ENCODE results near the gene MACF1. TPM values are rescaled to one million over a fixed set of nuclear protein-coding genes. Genes with fewer than 3 reads are reported as not detected.
"Not testable (repeated sequence)": the region's sequence is repeated elsewhere in the genome, so short reads cannot be mapped to it uniquely, and the experiment has no call there.

The MACF1 gene
- total RNA-seq, 2 donors from 2014 or later = 355 to 400 TPM

- Mint-ChIP-seq H3K36me3 (peaks cover 19 to 34% of the 10 kb centered on the region in 2 donors), H3K27ac (peak overlapping the region in 1 of 2 donors; percentile 60), H3K9me3 (no peaks in the 10 kb centered on the region)
- ATAC-seq (no peak), DNase-seq (ENCODE audit: low spot score in 2 of 2) (no peak)
These were observed 241.1 kb downstream of the MACF1 start for GRCh38 chr1:39445573-39445972.

- H3K9me3 Mint-ChIP-seq = no peaks in the 10 kb centered on the region
- H3K36me3 Mint-ChIP-seq = peaks cover 17 to 39% of the 10 kb centered on the region in 2 donors
- ATAC-seq (no peak), DNase-seq (ENCODE audit: low spot score in 2 of 2) (no peak)
- peak overlapping the region in 1 of 2 donors; percentile 57 for H3K27ac Mint-ChIP-seq
These were observed 242.6 kb downstream of the MACF1 start for GRCh38 chr1:39446986-39447567.

GRCh38 chr1:39450041-39450440 lies 245.5 kb downstream of the MACF1 start:
- not testable (repeated sequence) for H3K27ac Mint-ChIP-seq; H3K9me3 Mint-ChIP-seq; DNase-seq (ENCODE audit: low spot score in 2 of 2); ATAC-seq
- H3K36me3 Mint-ChIP-seq = peaks cover 11 to 26% of the 10 kb centered on the region in 2 donors

GRCh38 chr1:39450956-39451606 lies 246.6 kb downstream of the MACF1 start:
- peaks cover 11 to 22% of the 10 kb centered on the region in 2 donors for H3K36me3 Mint-ChIP-seq
- peak overlapping the region; percentile 51 to 56 for H3K27ac Mint-ChIP-seq
- ATAC-seq (peak in 1 of 2 donors; percentile 26), DNase-seq (ENCODE audit: low spot score in 2 of 2) (no peak)
- H3K9me3 Mint-ChIP-seq = no peaks in the 10 kb centered on the region

- H3K27ac Mint-ChIP-seq = peak overlapping the region; percentile 51 to 86
- DNase-seq (ENCODE audit: low spot score in 2 of 2) = no peak
- ATAC-seq = no peak
- no peaks in the 10 kb centered on the region for H3K9me3 Mint-ChIP-seq
- H3K36me3 Mint-ChIP-seq = peaks cover 11 to 21% of the 10 kb centered on the region in 2 donors
These were observed 247.6 kb downstream of the MACF1 start for GRCh38 chr1:39452081-39452480.

GRCh38 chr1:39452540-39452939 lies 248.0 kb downstream of the MACF1 start:
- peak in 1 of 2 donors; percentile 37 for ATAC-seq
- no peak for DNase-seq (ENCODE audit: low spot score in 2 of 2)
- H3K9me3 Mint-ChIP-seq = no peaks in the 10 kb centered on the region
- H3K36me3 Mint-ChIP-seq = peaks cover 11 to 16% of the 10 kb centered on the region in 2 donors
- H3K27ac Mint-ChIP-seq = no peak overlapping the region

GRCh38 chr1:39453603-39454002 lies 249.1 kb downstream of the MACF1 start:
- ATAC-seq = no peak
- Mint-ChIP-seq H3K27ac (peak overlapping the region in 1 of 2 donors; percentile 51), H3K9me3 (no peaks in the 10 kb centered on the region), H3K36me3 (peaks cover 12 to 16% of the 10 kb centered on the region in 2 donors)
- DNase-seq (ENCODE audit: low spot score in 2 of 2) = no peak

- H3K27ac Mint-ChIP-seq = no peak overlapping the region
- no peak for DNase-seq (ENCODE audit: low spot score in 2 of 2)
- H3K9me3 Mint-ChIP-seq = no peaks in the 10 kb centered on the region
- no peak for ATAC-seq
- H3K36me3 Mint-ChIP-seq = peaks cover 7 to 17% of the 10 kb centered on the region in 2 donors
These were observed 254.5 kb downstream of the MACF1 start for GRCh38 chr1:39458991-39459390.

- Mint-ChIP-seq H3K36me3 (peaks cover 7 to 17% of the 10 kb centered on the region in 2 donors), H3K27ac (peak overlapping the region in 1 of 2 donors; percentile 62), H3K9me3 (no peaks in the 10 kb centered on the region)
- DNase-seq (ENCODE audit: low spot score in 2 of 2) (no peak), ATAC-seq (no peak)
These were observed 257.6 kb downstream of the MACF1 start for GRCh38 chr1:39462074-39462473.

GRCh38 chr1:39466413-39467107 lies 262.1 kb downstream of the MACF1 start:
- ATAC-seq (peak in 1 of 2 donors; percentile 32), DNase-seq (ENCODE audit: low spot score in 2 of 2) (no peak)
- no peaks in the 10 kb centered on the region for H3K9me3 Mint-ChIP-seq
- peaks cover 12 to 13% of the 10 kb centered on the region in 2 donors for H3K36me3 Mint-ChIP-seq
- peak overlapping the region; percentile 37 to 52 for H3K27ac Mint-ChIP-seq

GRCh38 chr1:39467108-39467720 lies 262.7 kb downstream of the MACF1 start:
- not testable (repeated sequence) for H3K36me3 Mint-ChIP-seq, H3K9me3 Mint-ChIP-seq, ATAC-seq

GRCh38 chr1:39469150-39469549 lies 264.7 kb downstream of the MACF1 start:
- ATAC-seq (no peak), DNase-seq (ENCODE audit: low spot score in 2 of 2) (no peak)
- H3K36me3 Mint-ChIP-seq = peaks cover 8 to 11% of the 10 kb centered on the region in 2 donors
- H3K27ac Mint-ChIP-seq = peak overlapping the region in 1 of 2 donors; percentile 5
- no peaks in the 10 kb centered on the region for H3K9me3 Mint-ChIP-seq

More at GRCh38 chr1:39467108-39467720, 262.7 kb downstream of the MACF1 start:
- H3K27ac Mint-ChIP-seq = peak overlapping the region in 1 of 2 donors; percentile 53
- not testable (repeated sequence) for DNase-seq (ENCODE audit: low spot score in 2 of 2)

- peak overlapping the region in 1 of 2 donors; percentile 33 for H3K27ac Mint-ChIP-seq
- no peaks in the 10 kb centered on the region for H3K9me3 Mint-ChIP-seq
- peaks cover 8 to 11% of the 10 kb centered on the region in 2 donors for H3K36me3 Mint-ChIP-seq
These were observed 265.5 kb downstream of the MACF1 start for GRCh38 chr1:39470040-39470439.

GRCh38 chr1:39472826-39473225 lies 268.3 kb downstream of the MACF1 start:
- ATAC-seq = no peak
- H3K9me3 Mint-ChIP-seq = no peaks in the 10 kb centered on the region
- H3K27ac Mint-ChIP-seq = peak overlapping the region in 1 of 2 donors; percentile 37
- H3K36me3 Mint-ChIP-seq = peaks cover 8 to 11% of the 10 kb centered on the region in 2 donors
- DNase-seq (ENCODE audit: low spot score in 2 of 2) = no peak

More at GRCh38 chr1:39470040-39470439, 265.5 kb downstream of the MACF1 start:
- DNase-seq (ENCODE audit: low spot score in 2 of 2) (no peak), ATAC-seq (no peak)

GRCh38 chr1:39473324-39473723 lies 268.8 kb downstream of the MACF1 start:
- no peak for ATAC-seq
- Mint-ChIP-seq H3K36me3 (peaks cover 8 to 11% of the 10 kb centered on the region in 2 donors), H3K27ac (peak overlapping the region; percentile 37 to 70), H3K9me3 (no peaks in the 10 kb centered on the region)
- no peak for DNase-seq (ENCODE audit: low spot score in 2 of 2)

- Mint-ChIP-seq H3K27ac (peak overlapping the region; percentile 45 to 60), H3K9me3 (no peaks in the 10 kb centered on the region), H3K36me3 (peaks cover 6 to 8% of the 10 kb centered on the region in 2 donors)
- DNase-seq (ENCODE audit: low spot score in 2 of 2) (no peak), ATAC-seq (no peak)
These were observed 270.3 kb downstream of the MACF1 start for GRCh38 chr1:39474810-39475209.

GRCh38 chr1:39475551-39475950 lies 271.1 kb downstream of the MACF1 start:
- H3K9me3 Mint-ChIP-seq; ATAC-seq; DNase-seq (ENCODE audit: low spot score in 2 of 2); H3K36me3 Mint-ChIP-seq: not testable (repeated sequence)
- H3K27ac Mint-ChIP-seq = peak overlapping the region; percentile 33 to 67
